Measurements from ENCODE around the gene BEST1. TPM values are rescaled to one million over a fixed set of nuclear protein-coding genes. Genes with fewer than 3 reads are reported as not detected.
A peak's percentile ranks its signal among the peaks of the same experiment; 100 is the strongest.

BEST1 gene
- total and polyA plus RNA-seq, 2 donors (not counting 3 experiments of a cell fraction or from before 2014, with no cell fraction given), result 0.04 TPM; not detected in 1

DNA sequence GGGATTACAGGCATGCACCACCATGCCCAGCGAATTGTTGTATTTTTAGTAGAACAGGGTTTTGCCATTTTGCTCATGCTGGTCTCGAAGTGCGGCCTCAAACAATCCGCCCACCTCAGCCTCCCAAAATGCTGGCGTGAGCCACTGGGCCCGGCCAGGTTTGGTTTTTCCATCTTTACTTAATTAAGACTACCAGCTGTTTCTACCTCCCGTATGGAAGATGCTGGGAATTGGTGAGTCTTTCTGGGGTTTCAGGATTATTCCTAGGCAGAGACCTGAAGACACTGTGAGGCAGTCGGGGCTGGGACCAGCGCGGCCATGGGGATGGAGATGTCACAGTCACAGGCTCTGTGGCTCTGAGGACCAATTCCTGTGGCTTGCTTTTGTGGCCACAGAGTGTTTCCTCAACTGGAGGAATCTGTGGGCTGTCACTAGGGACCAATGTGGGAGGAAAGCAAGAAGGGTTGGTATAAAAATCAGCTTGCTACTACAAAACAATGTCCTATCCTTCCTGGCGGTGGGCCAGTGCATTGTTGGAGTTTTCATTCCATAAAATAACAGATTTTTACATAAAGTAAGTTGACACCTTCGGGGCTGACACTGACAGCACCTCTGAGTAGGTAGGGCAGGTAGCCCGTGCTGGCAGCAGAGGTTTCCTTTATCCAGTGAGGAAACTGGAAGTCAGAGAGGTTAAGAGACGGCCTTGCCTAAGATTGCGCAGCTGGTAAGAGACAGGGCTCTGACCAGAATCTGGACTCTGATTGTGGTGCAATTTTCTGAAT, 25.7 kb downstream of the BEST1 start:
- CTCF ChIA-PET, result interaction anchor here (0.8 to 6.9 kb wide), 7 partner anchors 28 to 132 kb away, joined by 3 to 63 read pairs (median 3); no protein-coding TSS in a partner anchor

More for the DNA sequence above, 25.7 kb downstream of the BEST1 start:
- DNase-seq (ENCODE audit: low read depth, low spot score) (peak; percentile 71), FAIRE-seq (peak; percentile 55)
- Histone ChIP-seq H3K4me1 (ENCODE audit: control insufficient read depth, extremely low read depth, insufficient read depth, low read length) (peaks cover 48% of the 10 kb centered on the region), H3K36me3 (ENCODE audit: control insufficient read depth in 2 of 2, extremely low read depth in 1 of 2, insufficient read depth in 2 of 2, low read length in 2 of 2) (no peaks in the 10 kb centered on the region), H3K27me3 (ENCODE audit: control insufficient read depth in 2 of 2, insufficient read depth in 2 of 2, low read length in 2 of 2) (no peaks in the 10 kb centered on the region), H3K79me2 (ENCODE audit: control insufficient read depth, insufficient read depth, low read length) (no peaks in the 10 kb centered on the region), H2AFZ (ENCODE audit: low read depth, low read length) (no peak overlapping the region), H3K27ac (ENCODE audit: insufficient read depth, low read depth, low read length) (no peak overlapping the region), H3K9me1 (replicated peaks; ENCODE audit: control insufficient read depth, extremely low read depth, insufficient read depth, low read length) (no peaks in the 10 kb centered on the region), H3K9ac (replicated peaks; ENCODE audit: extremely low read depth, insufficient read depth, low read length) (no peak overlapping the region), H3K9me3 (replicated peaks; ENCODE audit: control insufficient read depth, insufficient read depth, low read length) (no peaks in the 10 kb centered on the region), H3K4me3 (replicated peaks in 1 of 3; ENCODE audit: insufficient read depth in 1 of 3, low read depth in 1 of 3, low read length in 3 of 3) (no peak overlapping the region), H4K20me1 (replicated peaks; ENCODE audit: control insufficient read depth, extremely low read depth, insufficient read depth, low read length) (no peaks in the 10 kb centered on the region), H3K4me2 (ENCODE audit: insufficient read depth, low read length) (no peak overlapping the region)
- no TSS peak for BruUV-seq (replicated peaks)
- dilution Hi-C loops (cut with MboI; ENCODE audit: extremely low pct_ligation_motif_present, low sequenced_read_pairs), result no loop called here
- POLR2A ChIA-PET, result interaction anchor here (0.7 to 1.4 kb wide), 4 partner anchors 8 to 38 kb away, joined by 3 to 4 read pairs (median 4); partner anchors contain the start of gene FTH1
- intact Hi-C loops (cut with micrococcal nuclease), result no loop called here
- TF ChIP-seq, protein P1, sequence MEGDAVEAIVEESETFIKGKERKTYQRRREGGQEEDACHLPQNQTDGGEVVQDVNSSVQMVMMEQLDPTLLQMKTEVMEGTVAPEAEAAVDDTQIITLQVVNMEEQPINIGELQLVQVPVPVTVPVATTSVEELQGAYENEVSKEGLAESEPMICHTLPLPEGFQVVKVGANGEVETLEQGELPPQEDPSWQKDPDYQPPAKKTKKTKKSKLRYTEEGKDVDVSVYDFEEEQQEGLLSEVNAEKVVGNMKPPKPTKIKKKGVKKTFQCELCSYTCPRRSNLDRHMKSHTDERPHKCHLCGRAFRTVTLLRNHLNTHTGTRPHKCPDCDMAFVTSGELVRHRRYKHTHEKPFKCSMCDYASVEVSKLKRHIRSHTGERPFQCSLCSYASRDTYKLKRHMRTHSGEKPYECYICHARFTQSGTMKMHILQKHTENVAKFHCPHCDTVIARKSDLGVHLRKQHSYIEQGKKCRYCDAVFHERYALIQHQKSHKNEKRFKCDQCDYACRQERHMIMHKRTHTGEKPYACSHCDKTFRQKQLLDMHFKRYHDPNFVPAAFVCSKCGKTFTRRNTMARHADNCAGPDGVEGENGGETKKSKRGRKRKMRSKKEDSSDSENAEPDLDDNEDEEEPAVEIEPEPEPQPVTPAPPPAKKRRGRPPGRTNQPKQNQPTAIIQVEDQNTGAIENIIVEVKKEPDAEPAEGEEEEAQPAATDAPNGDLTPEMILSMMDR (IDR thresholded peaks at IDR 0.05; ENCODE audit: extremely low read depth in 1 of 2, insufficient read depth in 1 of 2, low read depth in 1 of 2, low read length in 2 of 2), result no peak
- no peak for TF ChIP-seq POLR2AphosphoS5 (IDR thresholded peaks at IDR 0.05; ENCODE audit: insufficient read depth, low read depth, low read length)
- no peak for TF ChIP-seq EZH2 (IDR thresholded peaks at IDR 0.05; ENCODE audit: borderline replicate concordance, low read depth, low read length, severe bottlenecking)
- TF ChIP-seq MYC (IDR thresholded peaks at IDR 0.05; ENCODE audit: low read depth, low read length), result no peak
- TF ChIP-seq POLR2A (IDR thresholded peaks at IDR 0.05; ENCODE audit: low read depth, low read length), result no peak
- no peak for TF ChIP-seq GATA2 (IDR thresholded peaks at IDR 0.05; ENCODE audit: insufficient read depth, insufficient read length, low read depth, low read length)
- TF ChIP-seq, protein P2, sequence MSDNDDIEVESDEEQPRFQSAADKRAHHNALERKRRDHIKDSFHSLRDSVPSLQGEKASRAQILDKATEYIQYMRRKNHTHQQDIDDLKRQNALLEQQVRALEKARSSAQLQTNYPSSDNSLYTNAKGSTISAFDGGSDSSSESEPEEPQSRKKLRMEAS (IDR thresholded peaks at IDR 0.05; ENCODE audit: insufficient read depth, insufficient read length), result no peak
- TF ChIP-seq FOS (IDR thresholded peaks at IDR 0.05; ENCODE audit: borderline replicate concordance, insufficient read depth, low read length), result no peak
- no peak for TF ChIP-seq JUN (IDR thresholded peaks at IDR 0.05; ENCODE audit: borderline replicate concordance, insufficient read depth, insufficient read length, low read depth)
